Measurements from ENCODE around the gene MINDY2.
A peak's percentile ranks its signal among the peaks of the same experiment; 100 is the strongest.
"Not testable (repeated sequence)": the region's sequence is repeated elsewhere in the genome, so short reads cannot be mapped to it uniquely, and the experiment has no call there.

The MINDY2 gene

GRCh38 chr15:58854593-58854992, 83.5 kb downstream of the MINDY2 start:
- H3K36me3 ChIP-seq (ENCODE audit: control insufficient read depth in 2 of 2, insufficient read depth in 2 of 2, low read length in 2 of 2): peaks cover 7 to 14% of the 10 kb centered on the region in 2 donors
- no peak overlapping the region for H3K27ac ChIP-seq (ENCODE audit: low read depth in 2 of 2, low read length in 2 of 2)
- H3K27me3 ChIP-seq (ENCODE audit: control insufficient read depth in 2 of 2, insufficient read depth in 2 of 2, low read length in 2 of 2): no peaks in the 10 kb centered on the region
- no peak overlapping the region for H3K4me3 ChIP-seq (ENCODE audit: low read length in 2 of 2)
- no peaks in the 10 kb centered on the region for H3K4me1 ChIP-seq (ENCODE audit: control insufficient read depth in 2 of 2, insufficient read depth in 2 of 2, low read length in 2 of 2)
- no peak overlapping the region for H3K9ac ChIP-seq (ENCODE audit: low read depth in 1 of 2, low read length in 2 of 2)
- H3K9me3 ChIP-seq (ENCODE audit: control insufficient read depth in 2 of 2, low read length in 2 of 2): no peaks in the 10 kb centered on the region

- Histone ChIP-seq H3K9me3 (ENCODE audit: control insufficient read depth in 2 of 2, low read length in 2 of 2) (no peaks in the 10 kb centered on the region), H3K4me1 (ENCODE audit: control insufficient read depth in 2 of 2, insufficient read depth in 2 of 2, low read length in 2 of 2) (no peaks in the 10 kb centered on the region), H3K9ac (ENCODE audit: low read depth in 1 of 2, low read length in 2 of 2) (no peak overlapping the region), H3K4me3 (ENCODE audit: low read length in 2 of 2) (no peak overlapping the region), H3K27ac (ENCODE audit: low read depth in 2 of 2, low read length in 2 of 2) (no peak overlapping the region), H3K36me3 (ENCODE audit: control insufficient read depth in 2 of 2, insufficient read depth in 2 of 2, low read length in 2 of 2) (peaks cover 7 to 14% of the 10 kb centered on the region in 2 donors), H3K27me3 (ENCODE audit: control insufficient read depth in 2 of 2, insufficient read depth in 2 of 2, low read length in 2 of 2) (no peaks in the 10 kb centered on the region)
These were observed 85.0 kb downstream of the MINDY2 start for GRCh38 chr15:58856086-58856485.

- H3K9ac ChIP-seq (ENCODE audit: low read depth in 1 of 2, low read length in 2 of 2); H3K27me3 ChIP-seq (ENCODE audit: control insufficient read depth in 2 of 2, insufficient read depth in 2 of 2, low read length in 2 of 2); H3K9me3 ChIP-seq (ENCODE audit: control insufficient read depth in 2 of 2, low read length in 2 of 2); H3K4me3 ChIP-seq (ENCODE audit: low read length in 2 of 2); H3K4me1 ChIP-seq (ENCODE audit: control insufficient read depth in 2 of 2, insufficient read depth in 2 of 2, low read length in 2 of 2); H3K27ac ChIP-seq (ENCODE audit: low read depth in 2 of 2, low read length in 2 of 2): not testable (repeated sequence)
- H3K36me3 ChIP-seq (ENCODE audit: control insufficient read depth in 2 of 2, insufficient read depth in 2 of 2, low read length in 2 of 2): peaks cover 7 to 11% of the 10 kb centered on the region in 2 donors
These were observed 85.5 kb downstream of the MINDY2 start for GRCh38 chr15:58856621-58857020.

- H3K9me3 ChIP-seq (ENCODE audit: control insufficient read depth in 2 of 2, low read length in 2 of 2): no peaks in the 10 kb centered on the region
- no peak overlapping the region for H3K27ac ChIP-seq (ENCODE audit: low read depth in 2 of 2, low read length in 2 of 2)
These were observed 91.2 kb downstream of the MINDY2 start for GRCh38 chr15:58862326-58862725.

GRCh38 chr15:58864602-58865424, 93.7 kb downstream of the MINDY2 start:
- Histone ChIP-seq H3K4me3 (ENCODE audit: low read length in 2 of 2) (peak overlapping the region in 1 of 2 donors; percentile 20), H3K36me3 (ENCODE audit: control insufficient read depth in 2 of 2, insufficient read depth in 2 of 2, low read length in 2 of 2) (no peaks in the 10 kb centered on the region), H3K4me1 (ENCODE audit: control insufficient read depth in 2 of 2, insufficient read depth in 2 of 2, low read length in 2 of 2) (no peaks in the 10 kb centered on the region), H3K9ac (ENCODE audit: low read depth in 1 of 2, low read length in 2 of 2) (no peak overlapping the region), H3K27me3 (ENCODE audit: control insufficient read depth in 2 of 2, insufficient read depth in 2 of 2, low read length in 2 of 2) (peaks cover 0 to 3% of the 10 kb centered on the region in 2 donors), H3K27ac (ENCODE audit: low read depth in 2 of 2, low read length in 2 of 2) (no peak overlapping the region), H3K9me3 (ENCODE audit: control insufficient read depth in 2 of 2, low read length in 2 of 2) (no peaks in the 10 kb centered on the region)

More at GRCh38 chr15:58862326-58862725, 91.2 kb downstream of the MINDY2 start:
- no peak overlapping the region for H3K4me3 ChIP-seq (ENCODE audit: low read length in 2 of 2)
- H3K9ac ChIP-seq (ENCODE audit: low read depth in 1 of 2, low read length in 2 of 2): no peak overlapping the region
- H3K36me3 ChIP-seq (ENCODE audit: control insufficient read depth in 2 of 2, insufficient read depth in 2 of 2, low read length in 2 of 2): no peaks in the 10 kb centered on the region
- H3K4me1 ChIP-seq (ENCODE audit: control insufficient read depth in 2 of 2, insufficient read depth in 2 of 2, low read length in 2 of 2): no peaks in the 10 kb centered on the region
- H3K27me3 ChIP-seq (ENCODE audit: control insufficient read depth in 2 of 2, insufficient read depth in 2 of 2, low read length in 2 of 2): peaks cover 0 to 3% of the 10 kb centered on the region in 2 donors

GRCh38 chr15:58865425-58865880, 94.4 kb downstream of the MINDY2 start:
- H3K4me1 ChIP-seq (ENCODE audit: control insufficient read depth in 2 of 2, insufficient read depth in 2 of 2, low read length in 2 of 2): no peaks in the 10 kb centered on the region
- no peak overlapping the region for H3K9ac ChIP-seq (ENCODE audit: low read depth in 1 of 2, low read length in 2 of 2)
- H3K36me3 ChIP-seq (ENCODE audit: control insufficient read depth in 2 of 2, insufficient read depth in 2 of 2, low read length in 2 of 2): no peaks in the 10 kb centered on the region
- peak overlapping the region in 1 of 2 donors; percentile 20 for H3K4me3 ChIP-seq (ENCODE audit: low read length in 2 of 2)
- no peaks in the 10 kb centered on the region for H3K9me3 ChIP-seq (ENCODE audit: control insufficient read depth in 2 of 2, low read length in 2 of 2)
- H3K27ac ChIP-seq (ENCODE audit: low read depth in 2 of 2, low read length in 2 of 2): no peak overlapping the region
- peaks cover 0 to 3% of the 10 kb centered on the region in 2 donors for H3K27me3 ChIP-seq (ENCODE audit: control insufficient read depth in 2 of 2, insufficient read depth in 2 of 2, low read length in 2 of 2)

GRCh38 chr15:58867926-58868325, 96.8 kb downstream of the MINDY2 start:
- Histone ChIP-seq H3K27ac (ENCODE audit: low read depth in 2 of 2, low read length in 2 of 2) (no peak overlapping the region), H3K27me3 (ENCODE audit: control insufficient read depth in 2 of 2, insufficient read depth in 2 of 2, low read length in 2 of 2) (peaks cover 0 to 3% of the 10 kb centered on the region in 2 donors), H3K9me3 (ENCODE audit: control insufficient read depth in 2 of 2, low read length in 2 of 2) (no peaks in the 10 kb centered on the region)

GRCh38 chr15:58870451-58870850, 99.3 kb downstream of the MINDY2 start:
- no peak overlapping the region for H3K27ac ChIP-seq (ENCODE audit: low read depth in 2 of 2, low read length in 2 of 2)
- no peaks in the 10 kb centered on the region for H3K27me3 ChIP-seq (ENCODE audit: control insufficient read depth in 2 of 2, insufficient read depth in 2 of 2, low read length in 2 of 2)
- no peak overlapping the region for H3K9ac ChIP-seq (ENCODE audit: low read depth in 1 of 2, low read length in 2 of 2)
- H3K36me3 ChIP-seq (ENCODE audit: control insufficient read depth in 2 of 2, insufficient read depth in 2 of 2, low read length in 2 of 2): no peaks in the 10 kb centered on the region
- no peaks in the 10 kb centered on the region for H3K9me3 ChIP-seq (ENCODE audit: control insufficient read depth in 2 of 2, low read length in 2 of 2)
- H3K4me1 ChIP-seq (ENCODE audit: control insufficient read depth in 2 of 2, insufficient read depth in 2 of 2, low read length in 2 of 2): no peaks in the 10 kb centered on the region
- H3K4me3 ChIP-seq (ENCODE audit: low read length in 2 of 2): no peak overlapping the region

More at GRCh38 chr15:58867926-58868325, 96.8 kb downstream of the MINDY2 start:
- Histone ChIP-seq H3K4me3 (ENCODE audit: low read length in 2 of 2) (no peak overlapping the region), H3K36me3 (ENCODE audit: control insufficient read depth in 2 of 2, insufficient read depth in 2 of 2, low read length in 2 of 2) (no peaks in the 10 kb centered on the region), H3K9ac (ENCODE audit: low read depth in 1 of 2, low read length in 2 of 2) (no peak overlapping the region), H3K4me1 (ENCODE audit: control insufficient read depth in 2 of 2, insufficient read depth in 2 of 2, low read length in 2 of 2) (no peaks in the 10 kb centered on the region)

GRCh38 chr15:58873267-58873666, 102.2 kb downstream of the MINDY2 start:
- Histone ChIP-seq H3K9me3 (ENCODE audit: control insufficient read depth in 2 of 2, low read length in 2 of 2) (no peaks in the 10 kb centered on the region), H3K9ac (ENCODE audit: low read depth in 1 of 2, low read length in 2 of 2) (no peak overlapping the region), H3K4me3 (ENCODE audit: low read length in 2 of 2) (no peak overlapping the region), H3K36me3 (ENCODE audit: control insufficient read depth in 2 of 2, insufficient read depth in 2 of 2, low read length in 2 of 2) (peaks cover 5% of the 10 kb centered on the region in 2 donors), H3K27me3 (ENCODE audit: control insufficient read depth in 2 of 2, insufficient read depth in 2 of 2, low read length in 2 of 2) (no peaks in the 10 kb centered on the region), H3K27ac (ENCODE audit: low read depth in 2 of 2, low read length in 2 of 2) (no peak overlapping the region), H3K4me1 (ENCODE audit: control insufficient read depth in 2 of 2, insufficient read depth in 2 of 2, low read length in 2 of 2) (no peaks in the 10 kb centered on the region)

- Histone ChIP-seq H3K27me3 (ENCODE audit: control insufficient read depth in 2 of 2, insufficient read depth in 2 of 2, low read length in 2 of 2) (no peaks in the 10 kb centered on the region), H3K9me3 (ENCODE audit: control insufficient read depth in 2 of 2, low read length in 2 of 2) (no peaks in the 10 kb centered on the region), H3K36me3 (ENCODE audit: control insufficient read depth in 2 of 2, insufficient read depth in 2 of 2, low read length in 2 of 2) (peaks cover 17 to 19% of the 10 kb centered on the region in 2 donors), H3K27ac (ENCODE audit: low read depth in 2 of 2, low read length in 2 of 2) (no peak overlapping the region), H3K9ac (ENCODE audit: low read depth in 1 of 2, low read length in 2 of 2) (no peak overlapping the region), H3K4me1 (ENCODE audit: control insufficient read depth in 2 of 2, insufficient read depth in 2 of 2, low read length in 2 of 2) (no peaks in the 10 kb centered on the region), H3K4me3 (ENCODE audit: low read length in 2 of 2) (no peak overlapping the region)
These were observed 104.2 kb downstream of the MINDY2 start for GRCh38 chr15:58875343-58875742.
